ENCODE measurements around the gene DCDC2. TPM values are rescaled to one million over a fixed set of nuclear protein-coding genes. Genes with fewer than 3 reads are reported as not detected.
A peak's percentile ranks its signal among the peaks of the same experiment; 100 is the strongest.

Gene DCDC2
- 1 to 10 TPM in 2 of 4 donors, under 1 TPM in 1, not detected in 1; 0.64 to 1.6 (median 1.2) TPM for total RNA-seq

- in situ Hi-C loops (cut with MboI; ENCODE audit: low pct_ligation_motif_present in 1 of 4, low pct_unique_long_range_greater_than_20kb in 1 of 4, low sequenced_read_pairs in 3 of 4): no loop called here
- WGBS, 2 donors (ENCODE audit: low coverage in 1 of 2): 17% methylated on average over 49 of the region's 61 CpGs; no CpG with 5 or more reads in 1 of the 2 donors
- peak within 1 kb of the TSS; percentile 11 to 58 (median 42) for H3K4me3 ChIP-seq
Measured at GRCh38 chr6:24357336-24358218, at the start of gene DCDC2. Gene DCDC2, minus strand, starts transcription at chr6:24358059. Its CDS starts 309 bp downstream, at chr6:24357750.

GRCh38 chr6:24405262-24405661 is 47.4 kb upstream of the DCDC2 start:
- WGBS, 2 donors (ENCODE audit: low coverage in 1 of 2): 87 to 89% methylated on average over 5 of the region's 5 CpGs
- intact Hi-C loops (cut with DNase I; ENCODE audit: low total_unique reads): no loop called here
- TF ChIP-seq CTCF (IDR thresholded peaks at IDR 0.05): no peak
- no peak for TF ChIP-seq POLR2A (IDR thresholded peaks at IDR 0.05)
- no peak for TF ChIP-seq EP300 (IDR thresholded peaks at IDR 0.05; ENCODE audit: low read depth)
- no peak for TF ChIP-seq POLR2AphosphoS5 (IDR thresholded peaks at IDR 0.05)
- Histone ChIP-seq H3K4me1 (peaks cover 9 to 25% (median 16%) of the 10 kb centered on the region in 4 donors), H3K27me3 (no peaks in the 10 kb centered on the region), H3K4me3 (no peak overlapping the region), H3K27ac (no peak overlapping the region), H3K9me3 (no peaks in the 10 kb centered on the region), H3K36me3 (peaks cover 0 to 12% (median 6%) of the 10 kb centered on the region in 4 donors)
- DNase-seq: no peak
- in situ Hi-C loops (cut with MboI; ENCODE audit: low pct_ligation_motif_present in 1 of 4, low pct_unique_long_range_greater_than_20kb in 1 of 4, low sequenced_read_pairs in 3 of 4): no loop called here

More at GRCh38 chr6:24357336-24358218, at the start of gene DCDC2:
- no peaks in the 10 kb centered on the region for H3K9me3 ChIP-seq
- intact Hi-C loops (cut with DNase I; ENCODE audit: low total_unique reads): no loop called here
- peaks cover 3 to 25% (median 16%) of the 10 kb centered on the region in 4 donors for H3K4me1 ChIP-seq
- no peaks in the 10 kb centered on the region for H3K36me3 ChIP-seq
- peak within 1 kb of the TSS in 3 of 4 donors; percentile 53 to 65 (median 59) for H3K27ac ChIP-seq
- DNase-seq: peak; percentile 83
- no peaks in the 10 kb centered on the region for H3K27me3 ChIP-seq
- TF ChIP-seq CTCF (IDR thresholded peaks at IDR 0.05): no peak
- peak in 1 of 3 donors; percentile 32 for TF ChIP-seq POLR2AphosphoS5 (IDR thresholded peaks at IDR 0.05)

- peaks cover 6% of the 10 kb centered on the region for H3K27me3 ChIP-seq
- in situ Hi-C loops (cut with MboI; ENCODE audit: low pct_ligation_motif_present in 1 of 4, low pct_unique_long_range_greater_than_20kb in 1 of 4, low sequenced_read_pairs in 3 of 4) (no loop called here), intact Hi-C loops (cut with DNase I; ENCODE audit: low total_unique reads) (no loop called here)
- peak overlapping the region; percentile 83 to 91 (median 88) for H3K27ac ChIP-seq
- no peaks in the 10 kb centered on the region for H3K9me3 ChIP-seq
- peak overlapping the region; percentile 63 to 93 (median 81) for H3K4me3 ChIP-seq
- no peak for DNase-seq
- no peak for TF ChIP-seq POLR2AphosphoS5 (IDR thresholded peaks at IDR 0.05)
- no peak for TF ChIP-seq CTCF (IDR thresholded peaks at IDR 0.05)
- TF ChIP-seq POLR2A (IDR thresholded peaks at IDR 0.05): no peak
- no peak for TF ChIP-seq EP300 (IDR thresholded peaks at IDR 0.05; ENCODE audit: low read depth)
- 7 to 10% methylated on average over 2 to 12 of the region's 12 CpGs for WGBS, 2 donors (ENCODE audit: low coverage in 1 of 2)
- peaks cover 9 to 25% (median 16%) of the 10 kb centered on the region in 4 donors for H3K4me1 ChIP-seq
- peaks cover 0 to 12% (median 1%) of the 10 kb centered on the region in 4 donors for H3K36me3 ChIP-seq
Measured at GRCh38 chr6:24403501-24403824, 45.6 kb upstream of the DCDC2 start.

GRCh38 chr6:24402697-24403500 is 45.0 kb upstream of the DCDC2 start, which contains the start of gene MRS2:
Gene MRS2, plus strand, starts transcription at chr6:24402936. Its CDS starts 111 bp downstream, at chr6:24403047.
- Histone ChIP-seq H3K36me3 (peaks cover 0 to 7% (median 0%) of the 10 kb centered on the region in 4 donors), H3K27me3 (peaks cover 6% of the 10 kb centered on the region), H3K9me3 (no peaks in the 10 kb centered on the region), H3K4me3 (peak within 1 kb of the TSS; percentile 63 to 93 (median 81)), H3K27ac (peak within 1 kb of the TSS; percentile 83 to 91 (median 88)), H3K4me1 (peaks cover 9 to 25% (median 16%) of the 10 kb centered on the region in 4 donors)
- DNase-seq: peak; percentile 92
- 1% methylated on average over 45 of the region's 63 CpGs; no CpG with 5 or more reads in 1 of the 2 donors for WGBS, 2 donors (ENCODE audit: low coverage in 1 of 2)
- TF ChIP-seq POLR2AphosphoS5 (IDR thresholded peaks at IDR 0.05): peak; percentile 83 to 94 (median 89)
- peak; percentile 85 for TF ChIP-seq POLR2A (IDR thresholded peaks at IDR 0.05)
- TF ChIP-seq CTCF (IDR thresholded peaks at IDR 0.05): no peak
- intact Hi-C loops (cut with DNase I; ENCODE audit: low total_unique reads): no loop called here
- in situ Hi-C loops (cut with MboI; ENCODE audit: low pct_ligation_motif_present in 1 of 4, low pct_unique_long_range_greater_than_20kb in 1 of 4, low sequenced_read_pairs in 3 of 4): no loop called here

All from transverse colon (tissue), 4 donors.